ENCODE data around the gene TNFRSF12A.
"Not testable (repeated sequence)": the region's sequence is repeated elsewhere in the genome, so short reads cannot be mapped to it uniquely, and the experiment has no call there.

TNFRSF12A gene

DNA sequence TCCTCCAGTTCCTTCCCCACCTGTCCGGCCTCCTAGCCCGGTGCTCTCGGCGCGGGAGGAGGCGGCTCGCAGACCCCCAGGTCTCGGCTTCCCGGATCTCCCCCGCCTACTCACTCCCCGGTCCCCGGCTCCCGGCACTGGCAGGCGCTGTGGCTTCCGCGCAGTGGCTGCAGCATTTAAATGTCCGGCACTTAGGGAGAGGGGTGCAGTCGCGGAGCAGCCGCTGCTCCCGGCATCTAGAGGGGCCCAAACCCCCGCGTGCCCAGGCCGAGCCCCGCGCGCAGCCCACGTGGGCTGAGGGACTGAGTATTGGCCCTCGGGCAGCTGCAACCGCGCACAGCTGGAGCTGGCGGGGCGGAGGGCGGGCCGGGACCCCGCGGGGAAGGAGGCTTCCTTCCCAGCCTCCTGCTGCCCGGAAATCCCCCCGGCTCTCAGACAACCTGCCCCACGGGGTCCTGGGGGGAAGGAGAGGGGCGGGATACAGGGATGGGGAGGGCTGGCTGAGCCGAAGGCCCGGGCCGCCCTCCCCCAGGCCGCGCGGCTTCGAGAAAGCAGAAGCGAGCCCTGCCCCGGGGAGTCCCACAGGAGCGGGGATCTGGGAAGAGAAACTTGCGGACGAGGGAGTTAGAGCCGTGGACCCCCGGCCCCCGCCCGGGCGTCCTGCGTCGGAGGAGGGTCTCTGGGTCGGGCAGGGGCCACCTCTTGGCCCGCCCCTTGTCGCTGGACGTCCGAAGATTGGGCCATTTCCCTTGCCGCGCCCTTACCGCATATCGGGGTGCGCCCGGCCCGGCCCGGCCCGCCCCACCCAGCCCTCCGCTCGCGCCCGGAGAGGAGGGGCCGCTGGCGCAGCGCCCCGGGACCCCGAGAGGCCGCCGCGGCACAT, 25.8 kb downstream of the TNFRSF12A start, which contains the start of gene MMP25:
Gene MMP25 (plus strand): TSS at position 804 of the 883 bp plus-strand sequence. CDS start 357 bp downstream, outside the sequence.
- no peaks in the 10 kb centered on the region for H3K9me3 ChIP-seq (ENCODE audit: control insufficient read depth, insufficient read depth, low read depth, low read length)
- H3K27me3 ChIP-seq (ENCODE audit: control insufficient read depth, insufficient read depth, low read length): peaks cover 59% of the 10 kb centered on the region
- H3K27ac ChIP-seq (ENCODE audit: low read depth, low read length): peak within 1 kb of the TSS; percentile 39; the same call in 1 of the 2 replicates
- H3K4me3 ChIP-seq (ENCODE audit: low read depth, low read length): peak within 1 kb of the TSS; percentile 85
- no peaks in the 10 kb centered on the region for H3K36me3 ChIP-seq (ENCODE audit: control insufficient read depth, insufficient read depth, low read length)
- peak within 1 kb of the TSS; percentile 43 for H3K9ac ChIP-seq (ENCODE audit: low read length)
- no peaks in the 10 kb centered on the region for H3K4me1 ChIP-seq (ENCODE audit: control insufficient read depth, insufficient read depth, low read length)

DNA sequence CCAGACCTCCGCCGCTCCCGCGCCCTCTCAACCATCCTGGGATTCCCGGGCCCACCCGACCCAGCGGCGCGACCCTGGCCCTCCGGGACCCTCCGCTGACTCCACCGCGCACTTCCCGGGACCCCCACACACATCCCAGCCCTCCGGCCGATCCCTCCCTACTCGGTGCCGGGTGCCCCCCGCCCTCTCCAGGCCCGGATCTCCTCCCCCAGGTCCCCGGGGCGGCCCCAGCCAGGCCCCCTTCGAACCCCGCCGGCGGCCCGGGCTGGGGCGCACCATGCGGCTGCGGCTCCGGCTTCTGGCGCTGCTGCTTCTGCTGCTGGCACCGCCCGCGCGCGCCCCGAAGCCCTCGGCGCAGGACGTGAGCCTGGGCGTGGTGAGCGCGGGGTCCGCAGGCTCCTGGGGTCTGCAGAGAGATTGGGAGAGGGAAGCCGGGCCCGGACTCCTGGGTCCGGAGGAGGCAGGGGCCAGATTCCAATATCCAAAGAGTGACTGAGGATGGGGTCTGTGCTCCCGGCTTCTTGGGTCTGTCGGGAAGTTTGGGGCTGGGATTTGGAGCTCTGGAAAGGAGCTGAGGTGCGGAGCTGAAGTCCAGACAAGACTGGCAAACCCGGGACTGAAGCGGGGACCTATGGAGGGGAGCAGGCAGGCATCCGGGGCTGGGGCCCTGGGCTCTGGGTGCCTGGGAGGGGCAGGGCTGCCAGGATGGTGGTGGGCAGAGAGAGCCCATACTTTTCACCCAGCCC, 26.6 kb downstream of the TNFRSF12A start:
- Histone ChIP-seq H3K9ac (ENCODE audit: low read length) (peak overlapping the region; percentile 43), H3K4me3 (ENCODE audit: low read depth, low read length) (peak overlapping the region; percentile 85), H3K27me3 (ENCODE audit: control insufficient read depth, insufficient read depth, low read length) (peaks cover 59% of the 10 kb centered on the region), H3K36me3 (ENCODE audit: control insufficient read depth, insufficient read depth, low read length) (no peaks in the 10 kb centered on the region), H3K9me3 (ENCODE audit: control insufficient read depth, insufficient read depth, low read depth, low read length) (no peaks in the 10 kb centered on the region), H3K27ac (ENCODE audit: low read depth, low read length) (no peak overlapping the region), H3K4me1 (ENCODE audit: control insufficient read depth, insufficient read depth, low read length) (no peaks in the 10 kb centered on the region)

- Histone ChIP-seq H3K4me3 (ENCODE audit: low read depth, low read length) (peak overlapping the region; percentile 85), H3K36me3 (ENCODE audit: control insufficient read depth, insufficient read depth, low read length) (no peaks in the 10 kb centered on the region), H3K4me1 (ENCODE audit: control insufficient read depth, insufficient read depth, low read length) (no peaks in the 10 kb centered on the region), H3K9ac (ENCODE audit: low read length) (no peak overlapping the region), H3K9me3 (ENCODE audit: control insufficient read depth, insufficient read depth, low read depth, low read length) (no peaks in the 10 kb centered on the region), H3K27me3 (ENCODE audit: control insufficient read depth, insufficient read depth, low read length) (peaks cover 59% of the 10 kb centered on the region), H3K27ac (ENCODE audit: low read depth, low read length) (no peak overlapping the region)
Observed at GRCh38 chr16:3047387-3047720, 27.2 kb downstream of the TNFRSF12A start.

- peaks cover 12% of the 10 kb centered on the region for H3K36me3 ChIP-seq (ENCODE audit: control insufficient read depth, insufficient read depth, low read length)
- no peaks in the 10 kb centered on the region for H3K9me3 ChIP-seq (ENCODE audit: control insufficient read depth, insufficient read depth, low read depth, low read length)
- no peak overlapping the region for H3K9ac ChIP-seq (ENCODE audit: low read length)
- H3K4me3 ChIP-seq (ENCODE audit: low read depth, low read length): no peak overlapping the region
- no peak overlapping the region for H3K27ac ChIP-seq (ENCODE audit: low read depth, low read length)
- H3K4me1 ChIP-seq (ENCODE audit: control insufficient read depth, insufficient read depth, low read length): no peaks in the 10 kb centered on the region
- peaks cover 49% of the 10 kb centered on the region for H3K27me3 ChIP-seq (ENCODE audit: control insufficient read depth, insufficient read depth, low read length)
Observed at GRCh38 chr16:3049921-3050481, 29.8 kb downstream of the TNFRSF12A start.

DNA sequence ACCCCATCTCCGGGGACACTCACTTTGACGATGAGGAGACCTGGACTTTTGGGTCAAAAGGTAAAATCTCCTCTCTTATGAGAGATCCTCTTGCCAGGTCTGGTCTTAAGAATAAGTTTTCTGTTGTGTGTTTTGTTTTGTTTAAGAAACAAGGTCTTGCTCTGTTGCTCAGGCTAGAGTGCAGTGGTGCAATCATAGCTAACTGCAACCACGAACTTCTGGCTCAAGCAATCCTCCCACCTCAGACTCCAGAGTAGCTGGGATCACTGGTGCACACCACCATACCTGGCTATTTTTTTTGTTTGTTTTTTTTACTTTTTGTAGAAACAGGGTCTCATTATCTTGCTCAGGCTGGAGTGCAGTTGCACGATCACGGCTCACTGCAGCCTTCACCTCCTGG, 30.3 kb downstream of the TNFRSF12A start:
- Histone ChIP-seq H3K27ac (ENCODE audit: low read depth, low read length) (no peak overlapping the region), H3K27me3 (ENCODE audit: control insufficient read depth, insufficient read depth, low read length) (peaks cover 46% of the 10 kb centered on the region), H3K4me3 (ENCODE audit: low read depth, low read length) (no peak overlapping the region), H3K9me3 (ENCODE audit: control insufficient read depth, insufficient read depth, low read depth, low read length) (no peaks in the 10 kb centered on the region), H3K4me1 (ENCODE audit: control insufficient read depth, insufficient read depth, low read length) (no peaks in the 10 kb centered on the region), H3K36me3 (ENCODE audit: control insufficient read depth, insufficient read depth, low read length) (peaks cover 15% of the 10 kb centered on the region), H3K9ac (ENCODE audit: low read length) (no peak overlapping the region)

DNA sequence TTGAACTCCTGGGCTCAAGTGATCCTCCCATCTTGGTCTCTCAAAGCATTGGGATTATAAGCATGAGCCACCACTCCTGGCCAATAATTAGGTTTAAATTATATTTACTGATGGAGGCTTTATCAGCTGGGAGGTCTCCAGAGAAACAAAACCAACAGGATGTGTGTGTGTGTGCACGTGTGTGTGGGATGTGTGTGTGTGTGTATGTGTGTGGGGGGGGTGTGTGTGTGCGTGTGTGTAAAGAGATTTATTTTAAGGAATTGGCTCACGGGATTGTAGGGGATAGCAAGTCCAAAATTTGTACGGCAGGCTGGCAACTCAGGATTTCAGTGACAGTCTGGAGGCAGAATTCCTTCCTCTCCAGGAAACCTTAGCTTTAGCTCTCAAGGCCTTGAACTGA, 30.8 kb downstream of the TNFRSF12A start:
- no peaks in the 10 kb centered on the region for H3K4me1 ChIP-seq (ENCODE audit: control insufficient read depth, insufficient read depth, low read length)
- no peaks in the 10 kb centered on the region for H3K9me3 ChIP-seq (ENCODE audit: control insufficient read depth, insufficient read depth, low read depth, low read length)
- H3K27me3 ChIP-seq (ENCODE audit: control insufficient read depth, insufficient read depth, low read length): peaks cover 43% of the 10 kb centered on the region
- no peak overlapping the region for H3K4me3 ChIP-seq (ENCODE audit: low read depth, low read length)
- no peak overlapping the region for H3K9ac ChIP-seq (ENCODE audit: low read length)
- no peak overlapping the region for H3K27ac ChIP-seq (ENCODE audit: low read depth, low read length)
- peaks cover 15% of the 10 kb centered on the region for H3K36me3 ChIP-seq (ENCODE audit: control insufficient read depth, insufficient read depth, low read length)

- Histone ChIP-seq H3K27me3 (ENCODE audit: control insufficient read depth, insufficient read depth, low read length) (peaks cover 38% of the 10 kb centered on the region), H3K9ac (ENCODE audit: low read length) (no peak overlapping the region), H3K27ac (ENCODE audit: low read depth, low read length) (no peak overlapping the region)
Observed at GRCh38 chr16:3051494-3051893, 31.3 kb downstream of the TNFRSF12A start.

GRCh38 chr16:3052571-3053329, 32.6 kb downstream of the TNFRSF12A start:
- not testable (repeated sequence) for H3K4me3 ChIP-seq (ENCODE audit: low read depth, low read length); H3K4me1 ChIP-seq (ENCODE audit: control insufficient read depth, insufficient read depth, low read length); H3K27ac ChIP-seq (ENCODE audit: low read depth, low read length); H3K9me3 ChIP-seq (ENCODE audit: control insufficient read depth, insufficient read depth, low read depth, low read length); H3K9ac ChIP-seq (ENCODE audit: low read length)
- Histone ChIP-seq H3K27me3 (ENCODE audit: control insufficient read depth, insufficient read depth, low read length) (peaks cover 30% of the 10 kb centered on the region), H3K36me3 (ENCODE audit: control insufficient read depth, insufficient read depth, low read length) (peaks cover 15% of the 10 kb centered on the region)

More at GRCh38 chr16:3051494-3051893, 31.3 kb downstream of the TNFRSF12A start:
- no peaks in the 10 kb centered on the region for H3K4me1 ChIP-seq (ENCODE audit: control insufficient read depth, insufficient read depth, low read length)
- no peak overlapping the region for H3K4me3 ChIP-seq (ENCODE audit: low read depth, low read length)
- no peaks in the 10 kb centered on the region for H3K9me3 ChIP-seq (ENCODE audit: control insufficient read depth, insufficient read depth, low read depth, low read length)
- H3K36me3 ChIP-seq (ENCODE audit: control insufficient read depth, insufficient read depth, low read length): peaks cover 15% of the 10 kb centered on the region

GRCh38 chr16:3053330-3053710, 33.2 kb downstream of the TNFRSF12A start:
- H3K9ac ChIP-seq (ENCODE audit: low read length); H3K27ac ChIP-seq (ENCODE audit: low read depth, low read length); H3K9me3 ChIP-seq (ENCODE audit: control insufficient read depth, insufficient read depth, low read depth, low read length); H3K4me1 ChIP-seq (ENCODE audit: control insufficient read depth, insufficient read depth, low read length); H3K4me3 ChIP-seq (ENCODE audit: low read depth, low read length): not testable (repeated sequence)
- Histone ChIP-seq H3K27me3 (ENCODE audit: control insufficient read depth, insufficient read depth, low read length) (peaks cover 28% of the 10 kb centered on the region), H3K36me3 (ENCODE audit: control insufficient read depth, insufficient read depth, low read length) (peaks cover 15% of the 10 kb centered on the region)

DNA sequence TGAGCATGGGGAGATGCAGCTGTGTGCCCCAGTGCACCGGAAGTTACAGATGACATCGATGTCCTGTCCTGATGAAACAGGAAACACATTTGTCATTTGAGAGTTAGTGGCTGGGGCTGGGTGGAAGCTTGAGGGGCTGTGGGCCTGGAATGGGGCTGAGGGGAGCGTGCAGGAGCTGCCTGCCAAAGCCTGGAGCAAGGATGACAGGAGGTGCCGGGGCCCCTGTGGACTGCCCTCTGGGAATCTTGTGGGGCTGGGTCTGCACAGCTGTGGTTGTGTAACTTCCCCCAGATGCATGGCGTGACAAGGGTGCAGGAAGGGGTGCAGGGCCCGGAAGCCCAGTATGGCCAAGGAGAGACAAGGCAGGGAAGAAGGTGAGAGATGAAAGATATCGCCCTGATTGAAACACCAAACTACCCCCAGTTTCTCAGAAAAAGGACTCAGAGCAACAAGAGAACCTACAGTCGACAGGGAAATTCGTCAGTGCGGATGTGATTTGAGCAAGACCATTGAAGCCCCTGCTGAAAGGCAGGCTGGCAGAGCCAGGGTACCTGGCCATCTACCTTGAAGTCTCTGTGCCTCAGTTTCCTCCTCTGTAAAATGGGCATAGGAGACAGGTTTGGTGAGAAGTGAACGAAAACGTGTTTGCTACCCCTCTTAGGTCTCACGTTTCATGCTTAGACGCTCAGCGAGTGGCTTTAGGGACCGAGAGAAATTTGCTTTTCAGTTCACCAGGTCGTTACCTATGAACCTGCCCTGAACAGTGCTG, 35.0 kb downstream of the TNFRSF12A start:
- H3K27ac ChIP-seq (ENCODE audit: low read depth, low read length): no peak overlapping the region

More for the DNA sequence above, 35.0 kb downstream of the TNFRSF12A start:
- Histone ChIP-seq H3K9me3 (ENCODE audit: control insufficient read depth, insufficient read depth, low read depth, low read length) (no peaks in the 10 kb centered on the region), H3K4me1 (ENCODE audit: control insufficient read depth, insufficient read depth, low read length) (peaks cover 6% of the 10 kb centered on the region), H3K36me3 (ENCODE audit: control insufficient read depth, insufficient read depth, low read length) (peaks cover 15% of the 10 kb centered on the region), H3K27me3 (ENCODE audit: control insufficient read depth, insufficient read depth, low read length) (peaks cover 12% of the 10 kb centered on the region), H3K9ac (ENCODE audit: low read length) (no peak overlapping the region), H3K4me3 (ENCODE audit: low read depth, low read length) (no peak overlapping the region)

Measured in HUES6 (cell line).